Measurements from ENCODE around the gene F7.

The F7 gene

DNA sequence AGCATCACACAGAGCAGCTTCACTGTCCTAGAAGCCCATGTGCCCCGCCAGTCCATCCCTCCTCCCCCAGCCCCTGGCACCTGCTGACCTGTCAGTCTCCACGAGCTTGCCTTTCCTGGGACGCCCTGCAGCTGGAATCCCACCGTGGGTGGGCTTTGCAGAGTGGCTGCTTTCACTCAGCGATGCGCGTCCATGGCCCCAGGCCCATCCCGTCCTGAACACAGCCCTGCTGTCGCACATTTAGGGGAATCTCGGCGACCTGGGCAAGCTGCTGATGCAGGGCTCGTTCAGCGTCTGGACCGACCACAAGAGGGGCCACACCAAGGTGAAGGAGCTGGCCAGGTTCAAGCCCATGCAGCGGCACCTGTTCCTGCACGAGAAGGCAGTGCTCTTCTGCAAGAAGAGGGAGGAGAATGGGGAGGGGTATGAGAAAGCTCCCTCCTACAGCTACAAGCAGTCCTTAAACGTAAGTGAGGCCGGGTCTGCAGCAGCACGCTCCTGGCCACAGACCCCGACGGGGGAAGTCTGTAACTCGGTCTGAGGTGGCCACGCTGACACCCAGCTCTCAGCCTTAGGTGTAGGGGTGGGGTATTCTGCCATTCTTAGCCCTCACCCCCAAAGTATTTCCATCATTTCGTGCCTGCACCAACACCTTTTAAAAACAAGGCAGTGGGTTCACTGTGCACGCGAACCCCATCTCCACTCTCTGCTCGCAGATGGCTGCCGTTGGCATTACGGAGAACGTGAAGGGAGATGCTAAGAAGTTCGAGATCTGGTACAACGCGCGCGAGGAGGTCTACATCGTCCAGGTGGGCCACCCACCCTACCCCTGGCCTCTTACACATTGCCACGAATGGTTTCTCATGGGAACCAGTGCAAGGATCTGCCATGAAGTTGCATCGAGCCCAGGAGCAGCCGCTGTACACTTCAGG, 18.3 kb upstream of the F7 start:
- no peak for DNase-seq (ENCODE audit: low read depth in 2 of 2)

DNA sequence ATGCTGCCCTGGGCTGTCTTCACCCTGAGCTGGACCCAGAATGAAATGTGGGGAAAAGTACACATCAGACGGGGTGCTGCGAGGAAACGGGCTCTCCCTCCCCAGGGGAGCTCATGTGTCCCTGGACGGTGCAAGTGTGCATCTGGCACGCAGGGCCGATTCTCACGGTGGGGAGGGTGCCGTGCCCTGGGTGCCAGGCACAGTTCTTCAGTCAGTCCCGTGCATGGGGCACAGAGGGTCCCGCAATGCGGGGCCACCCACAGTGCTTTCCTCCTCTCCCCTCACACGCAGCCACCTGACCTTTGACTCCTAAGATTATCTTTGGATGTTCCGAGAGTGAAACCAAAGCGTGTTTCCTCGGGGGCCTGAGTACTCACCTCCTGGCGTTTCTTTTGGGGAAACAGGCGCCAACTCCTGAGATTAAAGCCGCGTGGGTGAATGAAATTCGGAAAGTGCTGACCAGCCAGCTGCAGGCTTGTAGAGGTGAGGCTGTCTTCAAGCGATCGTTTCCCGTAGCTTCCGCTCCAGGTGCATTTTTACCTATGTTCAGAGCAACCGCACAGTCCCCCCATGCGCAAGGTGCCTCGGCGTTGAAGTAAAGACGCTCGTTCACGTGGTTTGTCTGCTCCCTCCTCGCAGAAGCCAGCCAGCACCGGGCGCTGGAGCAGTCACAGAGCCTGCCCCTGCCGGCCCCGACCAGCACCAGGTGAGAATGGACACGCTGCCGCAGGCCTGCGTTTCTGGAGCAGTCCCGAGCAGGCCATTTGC, 17.5 kb upstream of the F7 start:
- DNase-seq (ENCODE audit: low read depth in 2 of 2), result no peak

DNA sequence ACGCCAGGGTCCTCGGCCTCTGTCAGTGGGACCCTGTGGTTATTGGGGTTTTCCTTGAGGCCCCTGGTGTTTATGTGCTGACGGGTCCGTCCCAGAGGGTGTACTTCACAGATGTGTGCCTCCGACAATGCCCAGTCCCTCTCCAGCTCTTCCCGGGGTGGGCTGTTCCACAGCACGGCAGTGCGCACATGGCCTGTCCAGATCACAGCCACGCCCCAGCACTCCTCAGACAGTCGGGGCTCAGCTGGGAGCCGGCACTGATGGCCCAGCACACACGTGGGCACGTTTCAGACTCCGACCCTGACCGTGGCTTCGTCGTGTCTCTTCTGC, 16.9 kb upstream of the F7 start:
- DNase-seq (ENCODE audit: low read depth in 2 of 2), result no peak

DNA sequence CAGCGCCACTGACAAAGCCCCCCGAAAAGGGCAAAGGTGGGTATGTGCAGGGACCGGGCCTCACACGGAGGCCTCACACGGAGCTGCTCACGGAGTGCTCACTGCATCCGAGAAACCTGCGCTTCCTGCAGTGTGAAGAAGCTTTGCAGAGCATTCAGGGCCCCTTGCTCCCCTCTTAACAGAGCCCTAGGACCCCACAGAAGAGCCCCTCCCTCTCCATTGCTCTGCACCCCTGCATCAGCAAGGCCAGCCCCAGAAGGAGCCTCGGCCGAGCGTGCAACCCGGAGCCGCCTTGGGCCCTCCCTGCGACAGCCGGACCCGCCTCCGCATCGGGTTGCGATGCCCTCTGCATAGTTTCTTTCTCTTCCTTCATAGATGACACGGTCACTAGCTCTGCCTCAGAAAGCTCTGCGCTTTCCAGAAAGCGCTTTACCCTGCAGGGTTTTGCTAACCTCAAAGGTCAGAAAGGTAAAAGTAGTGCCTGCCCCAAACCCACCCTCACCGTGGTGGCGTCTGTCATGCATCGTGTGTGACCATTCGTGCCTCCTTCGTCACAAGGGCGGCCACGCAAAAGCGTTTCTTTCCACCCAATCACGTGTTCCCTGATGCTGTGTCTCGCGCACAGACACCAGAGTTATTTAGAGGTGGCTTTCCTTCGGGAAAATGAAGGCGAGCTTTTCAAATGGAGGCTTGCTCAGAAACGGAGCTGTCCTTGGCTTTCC, 15.7 kb upstream of the F7 start:
- no peak for DNase-seq (ENCODE audit: low read depth in 2 of 2)

DNA sequence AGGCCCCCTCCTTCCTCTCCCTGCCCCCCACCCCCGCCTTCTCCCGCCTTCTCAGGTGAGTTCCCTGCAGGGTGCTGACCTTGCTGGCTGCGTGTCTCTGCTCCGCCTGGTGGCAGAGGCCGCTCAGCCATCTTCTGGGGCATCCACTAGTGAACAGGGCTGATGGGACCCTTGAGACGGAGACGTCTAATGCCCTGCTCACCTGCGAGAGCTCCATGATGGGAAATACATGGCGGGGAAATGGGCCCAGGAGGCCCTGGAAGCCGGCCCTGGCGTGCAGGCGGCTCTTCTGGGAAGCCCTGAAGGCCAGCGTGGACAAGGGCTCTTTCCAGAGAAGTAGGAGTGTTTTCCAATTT, 15.2 kb upstream of the F7 start:
- no peak for DNase-seq (ENCODE audit: low read depth in 2 of 2)

DNA sequence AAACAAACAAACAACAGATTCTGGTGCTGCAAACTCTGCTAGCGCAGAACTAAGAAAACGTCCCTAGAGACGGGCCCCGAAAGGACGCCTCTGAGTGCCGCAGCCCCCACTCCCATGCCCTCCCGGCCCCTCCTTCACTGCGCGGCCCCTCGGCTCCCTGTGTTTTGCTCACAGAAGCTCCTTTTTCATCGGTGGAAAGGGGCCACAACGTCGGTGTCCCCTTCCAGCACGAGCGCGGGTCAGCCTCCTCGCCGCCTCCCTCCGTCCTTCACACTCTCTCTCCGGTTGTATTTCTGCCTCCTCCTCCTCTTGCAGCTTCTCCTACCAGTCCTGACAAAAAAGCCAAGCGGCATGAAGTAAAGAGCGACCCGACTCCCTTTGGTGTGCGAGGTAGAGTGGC, 14.8 kb upstream of the F7 start:
- DNase-seq (ENCODE audit: low read depth in 2 of 2), result no peak

DNA sequence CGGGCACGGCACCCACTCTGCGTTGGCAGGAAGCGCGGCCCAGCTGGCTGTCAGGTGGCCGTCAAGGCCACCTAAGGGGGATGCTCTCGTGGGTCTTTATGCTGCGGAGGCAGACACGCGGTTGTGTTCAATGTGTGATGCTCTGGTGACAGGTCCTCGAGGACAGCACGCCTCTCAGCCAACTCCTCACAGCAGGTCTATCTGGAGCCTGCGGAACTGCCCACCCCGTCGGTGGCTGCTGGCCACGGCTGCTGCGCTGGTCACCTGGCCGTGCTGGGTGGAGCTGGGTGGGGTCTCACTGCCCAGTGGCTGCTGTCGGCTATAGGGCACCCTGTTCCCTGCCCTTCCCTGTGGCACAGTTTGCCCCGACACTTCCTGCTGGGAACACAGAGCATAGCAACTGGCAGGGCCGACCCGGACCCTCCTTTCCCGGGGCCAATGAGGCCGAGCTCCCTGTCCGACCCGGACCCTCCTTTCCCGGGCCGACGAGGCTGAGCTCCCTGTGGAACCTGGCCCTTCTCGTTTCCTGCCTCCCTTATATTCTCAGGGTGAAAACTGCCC, 14.3 kb upstream of the F7 start:
- DNase-seq (ENCODE audit: low read depth in 2 of 2), result no peak

DNA sequence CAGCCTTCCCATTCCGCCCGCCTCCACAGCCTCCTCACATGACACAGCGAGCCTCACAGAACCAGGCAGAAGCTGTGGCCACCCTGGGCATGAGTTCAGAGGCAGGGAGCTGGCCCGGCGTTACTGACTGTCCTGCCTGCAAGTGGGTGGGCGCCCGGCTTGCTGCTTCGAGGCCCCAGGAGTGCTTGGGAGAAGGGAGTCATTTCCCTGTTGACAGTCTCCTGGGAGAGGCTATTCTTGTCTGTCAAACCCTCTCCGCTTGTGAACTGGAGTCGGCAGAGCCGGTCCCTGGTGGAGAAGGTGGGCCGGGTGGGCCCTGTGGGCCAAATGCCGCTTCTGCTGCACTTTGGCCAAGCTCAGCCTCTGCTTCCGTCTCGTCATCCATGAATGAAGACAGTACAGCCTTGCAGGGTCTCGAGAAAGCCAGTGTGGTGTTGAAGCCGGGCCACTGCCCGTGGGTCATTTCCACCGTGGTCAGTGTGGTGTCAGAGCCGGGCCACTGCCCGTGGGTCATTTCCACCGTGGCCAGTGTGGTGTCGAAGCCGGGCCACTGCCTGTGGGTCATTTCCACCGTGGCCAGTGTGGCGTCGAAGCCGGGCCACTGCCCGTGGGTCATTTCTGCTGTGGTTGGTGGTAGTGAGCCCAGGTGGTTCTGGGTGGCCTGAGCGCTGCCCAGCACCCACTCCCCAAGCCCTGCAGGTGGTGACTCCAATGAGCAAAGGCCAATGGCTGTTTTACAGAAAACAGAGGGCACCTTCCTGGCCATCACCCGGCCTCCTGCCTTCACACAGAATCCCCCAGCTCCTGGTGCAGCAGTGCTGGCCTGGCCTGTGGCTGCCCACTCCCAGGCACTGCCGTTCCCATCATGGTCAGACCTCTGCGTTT, 13.5 kb upstream of the F7 start:
- no peak for DNase-seq (ENCODE audit: low read depth in 2 of 2)

DNA sequence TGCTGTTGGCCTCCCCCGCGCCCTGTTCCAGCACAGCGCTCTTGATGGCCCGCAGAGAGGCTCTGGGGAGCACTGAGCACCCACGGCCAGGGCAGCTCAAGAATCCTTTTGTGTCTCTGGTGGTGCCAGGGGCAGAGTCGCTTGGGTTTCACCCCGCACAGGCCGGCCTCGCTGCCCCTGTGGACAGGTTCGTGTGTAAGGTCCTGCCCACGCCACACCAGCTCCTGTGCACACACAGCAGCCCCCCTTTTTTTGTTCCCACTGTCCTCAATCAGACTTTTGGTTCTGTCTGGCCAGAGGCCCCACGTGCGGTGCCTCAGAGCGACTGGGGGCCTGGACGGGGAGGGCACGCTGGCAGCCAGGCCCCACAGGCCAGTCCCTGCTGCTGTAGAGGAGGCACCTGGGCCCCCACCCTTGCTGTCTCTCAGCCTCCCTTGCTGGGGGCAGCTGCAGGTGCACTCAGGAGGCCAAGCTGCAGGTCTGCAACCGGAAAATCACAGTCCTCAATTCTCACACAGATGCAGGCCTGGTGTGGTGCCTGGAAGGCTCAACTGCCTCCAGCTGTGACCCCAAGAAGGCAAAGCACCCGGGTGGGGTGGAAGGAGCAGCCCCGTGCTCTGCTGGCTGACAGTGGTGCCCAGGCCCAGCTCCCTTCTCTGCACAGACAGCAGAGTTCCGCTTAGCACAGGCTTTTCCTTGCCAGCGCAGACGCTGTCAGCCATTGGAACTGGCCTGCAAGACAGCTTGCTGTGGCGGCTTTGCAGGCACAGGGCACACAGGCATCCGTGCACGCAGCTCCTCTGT, 12.6 kb upstream of the F7 start:
- no peak for DNase-seq (ENCODE audit: low read depth in 2 of 2)

DNA sequence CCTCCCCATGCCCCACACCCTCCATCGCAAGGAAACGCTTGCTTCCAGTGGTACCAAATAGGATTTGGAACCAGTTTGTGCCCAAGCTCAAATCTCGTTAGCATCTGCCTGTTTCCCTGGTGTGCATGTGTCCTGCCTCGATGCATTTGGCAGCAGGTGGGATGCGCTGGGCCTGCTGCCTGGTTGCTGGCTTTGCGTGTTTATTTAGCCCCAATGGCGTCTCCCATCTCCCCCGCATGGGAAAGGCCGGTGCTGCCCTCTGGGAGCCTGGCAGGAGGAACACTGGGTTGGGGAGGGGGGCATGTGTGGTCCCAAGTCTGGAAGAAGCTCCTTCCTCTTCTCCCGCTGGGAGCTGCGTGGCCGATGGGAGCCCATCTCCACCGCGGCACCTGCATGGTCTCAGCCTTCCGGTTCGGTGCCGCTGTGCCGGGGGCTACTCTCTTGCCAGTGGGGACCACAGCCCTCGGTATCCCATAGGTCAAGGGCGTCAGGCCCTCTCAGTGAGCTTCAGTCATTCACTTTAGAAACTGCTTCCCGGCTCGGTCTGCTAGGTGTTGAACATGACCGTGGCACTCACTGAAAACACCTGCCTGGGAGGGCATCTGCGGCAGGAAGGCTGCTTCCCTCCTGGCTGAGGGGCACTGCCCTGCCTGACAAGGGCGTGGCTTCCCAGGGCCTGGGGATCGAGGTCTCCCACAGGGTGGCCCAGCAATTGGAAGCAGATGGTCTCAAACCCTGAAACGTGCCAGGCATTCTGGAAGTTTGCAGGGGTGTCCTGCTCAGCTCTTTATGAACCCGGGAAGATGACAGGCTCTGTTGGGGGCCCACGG, 11.8 kb upstream of the F7 start:
- no peak for DNase-seq (ENCODE audit: low read depth in 2 of 2)

DNA sequence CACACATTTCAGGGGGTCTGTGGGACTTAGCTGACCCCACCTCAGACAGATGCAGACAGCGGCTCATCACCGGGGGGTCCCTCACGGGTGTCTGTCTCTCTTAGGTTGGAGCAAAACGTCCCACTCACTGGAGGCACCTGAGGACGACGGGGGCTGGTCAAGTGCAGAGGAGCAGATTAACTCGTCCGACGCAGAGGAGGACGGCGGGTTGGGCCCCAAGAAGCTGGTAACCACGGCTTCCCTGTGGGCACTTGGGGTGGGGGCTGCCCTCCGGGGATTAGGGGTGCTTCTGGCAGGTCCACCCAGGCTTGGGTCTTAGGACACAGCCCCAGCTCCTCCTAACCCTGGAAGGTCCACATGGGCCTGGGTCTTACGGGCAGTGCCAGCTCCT, 11.2 kb upstream of the F7 start:
- DNase-seq (ENCODE audit: low read depth in 2 of 2), result no peak

DNA sequence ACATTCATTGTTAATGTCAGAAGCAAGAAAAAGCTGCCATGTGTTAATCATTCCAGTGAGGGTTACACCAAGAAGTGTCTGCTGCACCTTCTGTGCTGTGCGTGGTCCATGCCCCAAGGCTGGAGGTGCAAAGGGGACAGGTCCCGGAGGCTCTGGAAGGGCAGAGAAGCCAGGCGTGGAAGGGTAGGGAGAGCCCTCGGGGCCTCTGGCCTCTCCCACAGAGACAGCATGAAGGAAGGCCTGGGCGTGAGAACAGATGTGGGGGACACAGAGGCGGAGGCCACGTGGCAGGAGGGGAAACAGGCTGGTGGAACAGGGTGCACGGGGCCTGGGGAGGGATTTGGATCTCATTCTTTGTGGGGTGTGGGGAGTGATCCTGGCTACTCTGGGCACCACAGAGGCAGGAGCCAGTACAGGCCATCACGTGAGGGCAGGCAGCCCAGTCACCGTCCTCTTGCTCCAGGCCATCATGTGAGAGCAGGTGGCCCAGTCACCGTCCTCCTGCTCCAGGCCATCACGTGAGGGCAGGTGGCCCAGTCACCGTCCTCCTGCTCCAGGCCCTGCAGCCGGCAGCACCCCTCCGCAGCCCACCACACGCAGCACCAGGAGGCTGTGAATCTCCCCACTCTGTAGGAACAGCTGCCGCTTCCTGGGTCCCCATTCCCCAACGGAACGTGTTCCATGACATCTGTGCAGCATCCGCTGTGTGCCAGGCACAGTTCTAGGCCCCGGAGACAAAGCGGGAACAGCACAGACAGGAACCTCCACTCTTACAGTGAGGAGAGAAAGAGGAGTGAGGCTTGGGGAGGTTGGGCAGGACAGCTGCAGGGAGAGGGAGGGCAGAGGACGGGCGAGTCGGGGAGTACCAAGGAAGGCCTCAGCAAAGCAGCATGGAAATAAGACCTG, 10.2 kb upstream of the F7 start:
- no peak for DNase-seq (ENCODE audit: low read depth in 2 of 2)

DNA sequence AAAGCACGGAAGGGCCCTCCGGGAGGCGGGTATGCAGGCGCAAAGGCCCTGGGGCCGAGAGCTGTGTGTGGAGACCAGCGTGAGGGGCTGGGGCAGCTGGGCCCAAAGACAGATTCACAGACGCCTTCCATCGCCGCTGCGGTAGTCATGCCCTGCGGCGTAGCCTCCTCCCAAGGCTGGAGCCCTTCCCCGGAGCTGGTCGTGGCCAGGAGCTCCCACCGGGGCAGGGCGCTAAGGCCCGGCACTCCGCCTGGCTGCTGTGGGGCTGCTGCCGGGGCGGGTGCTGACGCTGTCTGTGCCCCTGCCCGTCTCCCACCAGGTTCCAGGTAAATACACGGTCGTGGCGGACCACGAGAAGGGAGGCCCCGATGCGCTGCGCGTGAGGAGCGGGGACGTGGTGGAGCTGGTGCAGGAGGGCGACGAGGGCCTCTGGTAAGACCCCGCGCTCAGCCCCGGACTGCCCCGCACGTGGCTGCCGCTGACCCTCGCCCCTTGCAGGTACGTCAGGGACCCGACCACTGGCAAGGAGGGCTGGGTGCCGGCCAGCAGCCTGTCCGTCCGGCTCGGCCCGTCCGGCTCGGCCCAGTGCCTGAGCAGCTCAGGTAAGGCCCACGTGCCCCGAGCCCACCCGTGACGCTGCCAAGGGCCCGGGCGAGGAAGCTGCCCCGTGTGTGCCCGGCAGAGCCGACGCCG, 9.4 kb upstream of the F7 start:
- DNase-seq (ENCODE audit: low read depth in 2 of 2), result no peak

DNA sequence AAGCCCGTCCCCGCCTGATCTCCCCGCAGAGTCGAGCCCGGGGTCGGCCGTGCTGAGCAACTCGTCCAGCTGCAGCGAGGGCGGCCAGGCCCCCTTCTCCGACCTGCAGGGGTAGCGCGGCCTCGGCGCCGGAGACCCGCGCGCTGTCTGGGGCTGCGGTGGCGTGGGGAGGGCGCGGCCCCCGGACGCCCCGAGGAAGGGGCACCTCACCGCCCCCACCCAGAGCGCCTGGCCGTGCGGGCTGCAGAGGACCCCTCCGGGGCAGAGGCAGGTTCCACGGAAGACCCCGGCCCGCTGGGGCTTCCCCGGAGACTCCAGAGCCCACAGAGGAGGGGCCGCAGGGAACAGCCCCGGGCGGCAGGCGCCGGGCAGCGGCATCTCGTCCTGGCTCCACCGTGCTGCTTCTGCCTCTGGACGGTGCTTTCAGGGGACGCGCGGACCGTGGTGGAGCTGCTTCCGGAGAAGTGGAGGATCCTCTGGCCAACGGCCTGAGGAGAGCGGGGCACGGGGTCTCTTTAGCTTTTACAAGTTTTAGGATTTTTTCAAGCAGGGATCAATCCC, 8.8 kb upstream of the F7 start:
- no peak for DNase-seq (ENCODE audit: low read depth in 2 of 2)

DNA sequence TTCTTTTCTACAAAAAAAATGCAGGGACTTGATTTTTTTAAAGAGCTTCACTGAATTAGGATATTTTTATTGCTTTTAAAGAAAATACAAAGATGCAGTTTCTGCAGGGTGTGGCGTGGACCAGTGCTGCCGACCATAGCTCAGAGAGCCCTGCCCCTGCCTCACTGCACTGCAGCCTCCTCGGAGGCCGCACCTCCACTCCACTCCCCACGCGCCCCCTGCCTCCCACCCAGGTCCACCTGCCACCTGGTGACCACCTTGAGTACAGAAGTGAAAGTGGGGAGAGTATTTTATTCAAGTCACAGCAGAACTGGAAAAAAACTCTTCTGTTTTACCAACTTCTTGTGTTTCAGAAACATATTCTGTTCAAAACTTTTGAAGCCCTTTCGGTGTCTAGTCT, 7.9 kb upstream of the F7 start:
- DNase-seq (ENCODE audit: low read depth in 2 of 2), result no peak

DNA sequence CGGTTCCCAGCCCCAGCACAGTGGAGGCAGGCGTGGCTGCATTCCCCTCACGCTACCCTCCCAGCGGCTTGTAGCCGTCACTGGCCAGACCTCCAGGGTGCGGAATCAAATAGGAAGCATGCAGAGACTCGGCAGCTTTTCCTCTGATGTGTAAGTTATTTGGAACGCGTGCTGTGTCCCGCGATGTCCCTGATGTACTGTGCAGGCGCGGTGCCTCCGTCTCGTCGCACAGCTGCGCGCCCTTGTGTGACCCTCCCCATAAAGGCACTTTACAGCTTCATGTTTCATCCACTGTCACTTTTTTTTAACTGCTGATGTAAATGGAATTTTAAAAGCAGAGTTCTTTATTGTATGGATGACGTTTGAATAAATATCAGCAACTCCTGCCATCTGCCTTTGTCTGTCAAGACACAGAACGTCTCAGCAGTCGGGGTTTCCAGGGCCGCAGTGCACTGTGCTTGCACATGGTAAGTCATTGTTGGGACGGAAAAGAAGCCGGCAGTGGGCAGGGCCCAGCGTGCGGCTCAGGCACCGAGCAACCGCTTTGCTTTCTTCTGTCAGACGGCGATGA, 7.3 kb upstream of the F7 start:
- no peak for DNase-seq (ENCODE audit: low read depth in 2 of 2)

DNA sequence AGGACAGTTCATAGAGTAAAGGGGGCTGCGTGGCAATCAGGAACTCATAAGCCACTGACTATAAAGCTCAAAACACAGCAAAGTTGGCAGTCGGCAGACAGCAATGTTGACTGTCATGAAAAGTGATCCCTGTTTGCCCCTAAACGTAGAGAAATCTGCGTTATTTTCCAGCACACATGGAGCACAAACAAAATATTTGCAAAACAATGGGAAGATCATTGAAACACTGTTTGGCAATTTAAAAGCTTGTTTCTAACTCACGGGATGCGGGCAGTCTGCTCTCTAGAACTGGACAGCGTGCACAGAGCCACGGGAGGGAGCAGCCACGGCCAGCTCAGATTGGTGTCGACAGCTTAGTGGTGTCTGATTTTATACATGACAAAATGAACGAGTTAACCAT, 6.4 kb upstream of the F7 start:
- DNase-seq (ENCODE audit: low read depth in 2 of 2), result no peak
